DND-41 (cell line): ENCODE results near the gene CEL.

ENCODE experiments used
- CTCF ChIP-seq: IDR thresholded peaks from 2 replicates; pipeline ENCODE4 v1.5.1; 2012; ENCODE audit warnings: borderline replicate concordance, low read length, moderate library complexity, mild to moderate bottlenecking; ENCODE audit not compliant: poor library complexity, severe bottlenecking; ENCODE audit errors: extremely low read depth
- EZH2 ChIP-seq: IDR thresholded peaks from 3 replicates; pipeline ENCODE4 v1.6.1; 2012; ENCODE audit warnings: borderline replicate concordance, low read depth, mild to moderate bottlenecking, moderate library complexity, low read length, inconsistent platforms; ENCODE audit not compliant: severe bottlenecking

DNA sequence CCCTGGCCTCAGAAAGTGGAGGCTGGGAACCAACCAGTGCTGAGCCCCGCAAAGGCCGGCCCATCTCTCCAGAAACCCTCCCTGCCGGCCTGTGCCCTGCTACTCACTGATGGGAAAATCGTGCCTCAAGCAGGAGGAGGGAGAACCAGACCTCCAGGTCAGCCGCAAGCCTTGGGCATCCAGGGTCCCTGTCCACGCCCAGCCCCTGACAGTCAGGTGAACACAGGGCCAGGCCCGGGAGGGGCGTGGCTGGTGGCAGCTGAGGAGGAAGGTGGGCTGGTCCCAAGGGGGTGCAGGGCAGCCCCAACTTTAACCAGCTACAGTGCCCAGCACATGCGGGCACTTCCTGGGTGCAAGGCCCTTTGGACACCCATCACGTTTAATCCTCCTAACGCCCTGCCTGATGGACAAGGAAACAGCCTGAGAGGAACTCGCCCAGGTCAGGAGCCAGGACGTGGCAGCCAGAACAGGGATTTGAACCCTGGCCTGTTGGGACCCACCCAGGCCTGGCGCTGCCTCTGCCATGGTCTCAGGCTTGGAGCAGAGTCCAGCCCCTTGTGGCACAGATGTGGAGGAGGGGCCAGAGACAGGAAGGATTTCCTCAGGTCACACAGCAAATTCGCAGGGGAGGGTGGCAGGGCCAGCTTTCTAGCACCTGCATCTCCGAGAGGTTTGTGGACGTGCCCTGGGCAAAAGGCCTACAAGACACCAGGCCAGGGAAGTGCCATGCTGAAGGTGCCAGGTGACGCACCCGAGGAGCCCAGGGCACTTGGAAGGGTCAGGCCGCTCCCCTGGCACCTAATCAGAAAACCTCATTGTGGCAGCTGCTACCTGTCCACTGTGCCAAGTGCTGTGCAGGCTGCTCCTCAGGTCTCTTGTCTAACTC, 54.8 kb downstream of the CEL start:
- no peak for TF ChIP-seq CTCF
- no peak for TF ChIP-seq EZH2
